Stromal cell of bone marrow (primary cell): Measurements from ENCODE around the gene SNX3.

ENCODE experiments used
- DNase-seq: peaks from one replicate; pipeline ENCODE4 v3.0.0-alpha.2; 2012; ENCODE audit warnings: low read depth

Gene SNX3

DNA sequence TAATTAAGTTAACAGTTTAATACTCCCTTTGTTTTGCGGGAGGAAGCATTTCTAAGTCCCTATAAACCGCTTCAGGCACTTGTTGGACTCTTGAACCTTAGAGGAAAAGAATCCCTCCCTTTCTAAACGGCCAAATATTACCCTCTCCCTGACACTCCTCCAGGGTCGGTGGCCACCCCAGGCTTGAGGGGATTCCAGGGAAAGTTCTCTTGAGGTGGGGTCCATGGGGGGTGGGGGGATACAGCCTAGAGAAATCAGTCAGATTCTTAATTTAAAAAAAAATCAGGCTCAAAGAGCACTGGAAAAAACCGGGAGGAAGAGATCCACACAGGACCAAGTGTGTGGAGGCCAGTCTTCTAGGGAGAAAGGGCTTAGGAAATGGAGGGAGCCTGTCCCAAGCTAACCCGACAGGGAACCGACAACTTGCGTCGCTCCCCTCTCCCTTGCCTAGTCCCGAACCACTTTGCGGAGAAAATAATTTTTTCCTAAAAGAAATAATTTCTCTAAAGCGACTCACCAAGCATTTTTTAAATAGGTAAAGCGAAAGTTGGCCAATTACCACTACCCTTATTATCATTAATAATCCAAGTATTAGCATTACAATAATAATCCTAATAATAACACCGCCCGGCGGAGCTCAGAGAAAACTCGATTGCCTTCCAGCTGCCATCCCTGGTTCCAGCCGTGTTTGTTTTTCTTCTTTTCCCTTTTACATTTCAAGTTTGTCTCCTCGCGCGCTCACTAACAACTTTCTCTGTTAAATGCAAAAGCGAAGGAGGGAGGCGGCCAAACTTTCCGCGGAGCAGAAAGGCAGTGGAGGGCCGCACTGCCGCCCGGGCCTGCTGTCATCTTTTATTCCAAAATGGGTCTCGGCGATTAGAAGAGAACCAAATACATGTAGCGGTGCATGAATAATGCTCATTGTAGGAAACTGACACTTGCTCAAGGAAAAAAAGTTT is 90.2 kb downstream of the SNX3 start:
- no peak for DNase-seq

DNA sequence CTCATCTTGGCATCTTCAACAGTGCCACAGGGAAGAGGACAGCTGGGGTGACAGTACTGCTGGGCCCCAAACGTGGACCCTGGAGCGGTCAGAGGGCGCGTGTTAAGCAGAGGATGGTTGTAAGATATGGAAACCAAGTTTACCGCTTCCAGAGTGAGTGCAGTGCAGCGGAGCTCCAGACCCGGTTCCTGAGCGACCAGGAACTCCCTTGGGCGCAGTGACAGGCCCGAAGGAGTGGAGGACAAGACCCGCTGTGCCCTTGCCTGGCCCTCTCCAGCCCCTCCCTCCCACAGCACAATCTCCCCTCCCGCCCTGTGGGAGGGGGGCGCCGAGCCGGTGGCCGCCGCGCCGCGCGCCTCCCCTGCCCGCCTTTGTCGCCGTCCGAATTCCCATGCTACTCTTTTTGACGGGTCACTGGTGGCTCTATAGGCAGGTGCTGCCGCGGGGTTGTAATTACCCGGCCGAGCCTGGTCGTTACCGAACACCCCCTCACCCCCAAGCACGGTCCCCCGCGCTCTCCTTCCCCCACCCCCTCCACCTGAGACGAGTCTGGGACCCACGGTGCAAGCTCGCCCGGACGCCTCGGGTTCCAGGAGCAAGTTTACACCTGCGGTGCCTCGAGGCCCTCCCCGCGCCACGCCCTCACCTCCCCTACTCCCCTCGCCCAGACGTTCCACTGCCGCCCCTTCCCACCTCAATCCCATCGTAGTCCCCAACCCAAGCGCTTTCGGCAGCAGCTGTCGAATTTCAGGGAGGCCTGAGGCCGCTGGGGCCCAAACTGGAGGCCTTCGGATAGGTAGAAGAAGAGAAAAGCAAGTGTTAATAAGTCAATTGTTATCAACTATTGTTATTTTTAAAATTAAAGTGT is 91.1 kb downstream of the SNX3 start:
- no peak for DNase-seq

GRCh38 chr6:108168501-108169463 is 92.1 kb downstream of the SNX3 start:
- no peak for DNase-seq

DNA sequence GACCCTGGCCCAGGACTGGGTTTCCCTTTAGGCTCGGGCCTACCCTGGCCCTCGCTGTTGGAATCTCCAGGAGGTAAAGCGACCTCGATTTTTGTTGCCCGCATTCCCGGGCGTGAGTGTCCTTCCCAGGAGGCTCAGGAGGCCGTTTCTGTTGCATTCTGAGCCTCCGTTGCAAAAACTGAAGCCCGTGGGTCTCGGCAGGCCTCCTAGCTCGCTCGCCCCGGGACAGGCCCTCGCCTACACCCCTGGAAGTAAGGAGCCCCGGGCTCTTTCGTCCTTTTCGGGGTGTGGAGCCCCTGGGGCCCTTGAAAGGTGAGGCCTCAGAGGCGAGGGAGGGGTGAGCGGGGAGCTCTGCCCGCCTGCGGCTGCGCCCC is 92.8 kb downstream of the SNX3 start:
- no peak for DNase-seq

GRCh38 chr6:108167449-108168089 is 93.3 kb downstream of the SNX3 start:
- no peak for DNase-seq

DNA sequence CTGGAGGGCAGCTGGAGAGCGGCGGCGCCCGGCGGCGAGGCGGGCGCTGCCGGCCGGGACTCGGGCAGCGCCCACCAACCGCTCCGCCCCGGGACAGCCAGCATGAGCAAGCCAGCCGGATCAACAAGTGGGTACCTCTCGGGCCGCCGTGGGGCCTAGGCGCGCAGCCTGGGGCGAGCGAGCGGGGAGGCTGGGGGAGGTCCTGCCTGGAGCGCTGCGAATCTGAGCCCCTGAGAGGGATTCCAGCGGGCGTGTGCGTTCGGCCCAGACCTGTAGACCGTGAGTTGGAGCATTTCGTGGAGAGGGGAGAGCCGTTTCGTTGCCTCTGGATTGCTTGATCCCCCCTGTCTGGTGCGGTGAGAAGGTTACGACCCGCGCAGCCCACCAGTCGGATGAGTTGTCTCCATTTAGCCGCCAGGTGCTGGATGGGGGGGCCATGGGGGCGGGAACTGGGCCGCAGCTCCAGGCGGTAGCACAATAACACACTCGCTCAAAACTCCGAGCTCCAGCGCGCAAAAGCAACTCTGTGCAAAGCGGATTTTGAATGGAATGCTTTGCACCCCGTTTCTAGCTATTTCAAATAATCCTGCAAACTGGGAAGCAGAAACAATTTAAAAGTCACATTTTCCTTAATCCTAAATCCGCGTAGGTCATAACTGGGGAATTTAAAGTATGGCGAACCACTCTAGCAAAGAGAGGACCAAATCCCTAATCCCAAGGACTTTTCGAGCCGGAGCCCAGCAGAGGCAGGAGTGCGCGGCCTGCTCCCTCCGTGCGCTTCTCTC is 94.0 kb downstream of the SNX3 start:
- no peak for DNase-seq

DNA sequence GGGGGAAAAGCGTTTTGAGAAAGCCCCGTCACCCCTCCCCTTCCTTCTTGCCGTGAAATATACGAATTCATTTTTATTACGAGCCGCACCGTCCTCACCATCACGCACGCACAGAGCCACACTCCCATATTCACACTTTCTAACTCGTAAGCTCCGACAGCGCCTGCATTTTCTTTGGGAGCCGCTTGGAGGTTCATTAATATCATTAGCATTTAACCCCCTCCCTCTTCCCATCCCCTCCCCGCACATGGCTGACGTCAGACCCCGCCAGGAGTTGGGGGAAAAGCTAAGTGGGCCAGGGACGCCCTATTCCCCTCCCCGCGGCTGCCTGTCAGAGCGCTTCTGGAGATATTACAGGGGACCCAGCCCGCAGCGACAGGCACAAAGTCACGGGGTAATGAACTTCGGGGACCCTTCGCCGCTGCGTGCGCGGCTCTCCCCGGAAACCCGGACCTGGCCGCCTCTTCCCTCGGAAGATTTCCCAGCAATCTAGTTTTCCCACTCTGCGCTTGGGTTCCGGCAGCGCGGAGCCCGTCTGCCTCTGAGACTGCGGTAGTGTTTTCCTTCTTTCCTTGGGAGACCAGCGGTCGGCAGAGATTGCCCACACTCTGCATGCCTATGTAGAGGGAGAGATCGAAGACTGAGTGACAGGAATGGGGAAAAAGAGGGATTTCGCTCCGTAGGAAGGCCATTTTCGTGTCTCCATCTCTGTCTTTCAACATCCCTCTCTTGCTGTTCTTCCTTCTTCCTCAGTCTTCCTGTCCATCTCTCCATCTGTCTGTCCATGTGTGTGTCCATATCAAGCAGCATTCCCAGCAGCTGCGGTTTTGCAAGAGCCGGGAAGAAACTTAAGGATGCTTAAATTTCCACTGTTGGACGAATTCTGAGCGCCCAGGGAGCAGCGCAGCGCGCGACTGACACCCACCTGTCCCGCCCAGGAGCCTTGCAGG is 94.9 kb downstream of the SNX3 start, which contains the start of gene NR2E1:
Gene NR2E1 (plus strand): TSS at position 309 of the 950 bp plus-strand sequence. CDS start 744 bp downstream, outside the sequence.
- DNase-seq: no peak

DNA sequence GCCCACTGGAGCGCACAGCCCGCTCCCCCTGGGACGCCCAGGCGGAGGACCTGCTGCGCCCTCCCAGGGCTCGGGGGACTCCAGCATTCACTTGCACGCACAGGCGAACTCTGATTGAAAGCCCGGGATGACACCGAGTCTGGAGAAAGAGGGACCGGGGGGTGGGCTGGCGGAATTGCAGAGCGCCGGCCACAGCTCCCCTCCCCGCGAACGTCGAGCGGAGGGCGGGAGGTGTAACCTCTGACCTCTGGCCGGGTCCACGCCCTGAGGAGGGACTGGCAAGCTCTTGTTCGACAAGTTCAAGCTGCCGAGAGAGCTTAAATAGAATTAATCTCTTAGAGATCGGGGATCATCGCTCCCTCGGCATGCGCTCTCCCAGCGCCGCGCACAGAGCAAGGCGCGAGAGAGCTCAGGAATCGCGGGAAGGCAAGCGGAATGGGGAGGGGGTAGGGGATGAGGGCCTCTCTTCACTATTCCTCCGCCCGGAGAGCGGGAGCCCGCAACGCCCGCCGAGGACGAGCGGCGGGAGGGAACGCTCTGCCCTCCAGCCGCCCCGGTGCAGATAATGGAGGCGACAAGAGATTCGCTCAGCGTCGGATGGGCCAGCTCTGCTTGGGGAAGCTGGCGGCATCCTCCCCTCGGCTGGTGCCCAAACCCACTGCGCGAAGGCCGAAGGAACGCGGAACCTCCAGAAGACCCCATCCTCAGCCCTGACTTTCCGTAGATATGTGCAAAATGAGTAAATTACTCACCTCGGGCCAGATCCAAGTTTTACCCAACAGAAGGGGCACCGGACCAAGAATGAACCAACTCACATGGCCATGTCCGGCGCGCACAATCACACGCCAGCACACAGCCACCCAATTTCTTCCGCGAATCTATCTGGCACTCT is 95.8 kb downstream of the SNX3 start:
- no peak for DNase-seq

- no peak for DNase-seq
Observed at GRCh38 chr6:108164543-108164814, 96.4 kb downstream of the SNX3 start.

DNA sequence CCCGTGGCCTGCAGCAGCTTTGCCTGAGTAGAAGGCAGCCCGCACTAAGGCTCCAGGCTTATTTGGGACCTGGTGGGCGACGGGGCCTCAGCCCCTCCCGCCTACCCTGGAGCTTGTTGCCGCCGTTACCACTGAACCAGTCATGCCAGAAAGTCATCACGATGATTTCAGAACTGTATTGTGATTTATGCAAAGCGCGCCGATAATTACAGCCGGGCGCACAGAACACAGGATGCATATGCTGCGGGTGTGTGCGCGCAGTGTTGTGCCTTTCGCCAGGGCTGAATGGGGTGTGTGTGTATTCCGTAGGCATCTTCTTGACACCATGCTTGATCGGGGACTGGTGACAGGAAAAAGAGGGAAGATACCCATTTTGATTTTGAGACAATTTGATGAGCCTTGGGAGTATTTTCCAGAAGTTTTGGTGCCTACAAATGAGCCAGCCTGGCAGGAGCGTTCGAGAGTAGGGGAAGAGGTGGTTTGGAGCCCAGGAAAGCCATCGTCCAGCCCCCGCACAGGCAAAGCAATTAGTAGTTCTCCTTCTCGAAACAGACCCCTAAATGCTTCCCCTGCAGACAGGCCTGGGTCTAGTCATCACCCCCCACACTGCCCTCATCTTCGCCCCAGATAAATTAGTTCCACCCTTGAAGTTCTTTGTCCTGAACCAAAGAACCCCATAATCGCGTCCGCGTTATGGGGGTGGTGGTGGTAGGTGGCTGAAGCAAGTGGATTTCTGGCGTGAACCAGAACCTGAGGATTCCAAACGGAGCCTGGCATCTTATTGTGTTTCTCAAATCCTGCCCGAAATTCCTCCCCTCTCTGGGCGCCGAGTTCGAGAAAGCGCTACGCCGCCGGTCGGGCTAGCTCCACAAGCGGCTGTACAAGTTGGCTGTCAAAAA is 96.9 kb downstream of the SNX3 start:
- no peak for DNase-seq

DNA sequence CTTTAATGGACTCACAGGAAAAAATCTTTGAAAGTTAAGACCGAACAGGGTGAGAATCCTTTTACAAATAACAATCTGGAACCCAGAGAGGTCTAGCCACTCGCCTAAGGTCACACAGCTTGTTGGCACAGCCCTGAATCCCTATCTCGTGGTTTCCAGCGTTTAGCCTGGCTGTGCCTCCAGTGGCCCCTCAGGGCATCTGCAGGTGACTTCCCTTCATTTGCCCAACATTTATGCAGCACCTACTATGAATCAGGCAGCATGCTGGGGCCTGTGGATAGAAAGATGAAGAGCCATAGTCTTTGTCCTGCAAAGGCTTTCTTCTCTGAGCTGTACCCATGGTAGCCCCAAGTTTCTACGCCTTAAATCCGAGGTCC is 97.6 kb downstream of the SNX3 start:
- no peak for DNase-seq

- no peak for DNase-seq
Observed at GRCh38 chr6:108161724-108162282, 99.0 kb downstream of the SNX3 start.
